Subcutaneous adipose tissue (tissue), 4 donors: ENCODE data around the gene GDPGP1. TPM values are rescaled to one million over a fixed set of nuclear protein-coding genes. Genes with fewer than 3 reads are reported as not detected.

Source experiments
- total RNA-seq, 4 donors: library from RNA; depleted of rRNA; stranded (reverse); fragments of >200 nt; gene quantifications; one replicate each; pipeline ENCODE4 v1.1.0, GENCODE V29; 2016
- TF ChIP-seq, protein P1 (sequence below): fragments of 450-650 bp; IDR thresholded peaks from one replicate; pipeline ENCODE4 v1.5.1; 2016; ENCODE audit warnings: low read depth, mild to moderate bottlenecking, control low read depth, antibody characterized with exemption, moderate library complexity

Gene GDPGP1
- total RNA-seq, 4 donors from 2014 or later: 2.6 to 5.9 (median 3.6) TPM

DNA sequence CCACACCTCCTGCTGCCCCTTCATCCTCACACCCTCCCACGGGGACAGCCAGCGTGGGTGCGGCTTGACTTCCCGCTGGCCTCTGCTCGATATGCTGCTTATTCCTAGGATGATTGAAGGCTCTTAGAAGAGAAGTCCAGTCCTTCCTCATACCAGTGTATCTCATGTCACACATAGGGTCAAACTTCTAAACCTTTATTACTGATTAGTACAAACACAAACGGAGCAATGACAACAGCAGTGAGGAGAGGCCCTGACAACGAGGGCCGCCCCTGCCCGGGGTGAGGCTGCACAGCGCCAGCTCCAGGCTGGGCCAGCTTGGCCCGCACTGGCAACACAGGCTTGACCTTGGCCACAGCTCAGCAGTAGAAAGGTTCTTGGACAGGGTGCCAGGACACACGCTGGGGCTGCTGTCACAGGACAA, 3.9 kb upstream of the GDPGP1 start:
- TF ChIP-seq, protein P1, sequence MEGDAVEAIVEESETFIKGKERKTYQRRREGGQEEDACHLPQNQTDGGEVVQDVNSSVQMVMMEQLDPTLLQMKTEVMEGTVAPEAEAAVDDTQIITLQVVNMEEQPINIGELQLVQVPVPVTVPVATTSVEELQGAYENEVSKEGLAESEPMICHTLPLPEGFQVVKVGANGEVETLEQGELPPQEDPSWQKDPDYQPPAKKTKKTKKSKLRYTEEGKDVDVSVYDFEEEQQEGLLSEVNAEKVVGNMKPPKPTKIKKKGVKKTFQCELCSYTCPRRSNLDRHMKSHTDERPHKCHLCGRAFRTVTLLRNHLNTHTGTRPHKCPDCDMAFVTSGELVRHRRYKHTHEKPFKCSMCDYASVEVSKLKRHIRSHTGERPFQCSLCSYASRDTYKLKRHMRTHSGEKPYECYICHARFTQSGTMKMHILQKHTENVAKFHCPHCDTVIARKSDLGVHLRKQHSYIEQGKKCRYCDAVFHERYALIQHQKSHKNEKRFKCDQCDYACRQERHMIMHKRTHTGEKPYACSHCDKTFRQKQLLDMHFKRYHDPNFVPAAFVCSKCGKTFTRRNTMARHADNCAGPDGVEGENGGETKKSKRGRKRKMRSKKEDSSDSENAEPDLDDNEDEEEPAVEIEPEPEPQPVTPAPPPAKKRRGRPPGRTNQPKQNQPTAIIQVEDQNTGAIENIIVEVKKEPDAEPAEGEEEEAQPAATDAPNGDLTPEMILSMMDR: no peak

DNA sequence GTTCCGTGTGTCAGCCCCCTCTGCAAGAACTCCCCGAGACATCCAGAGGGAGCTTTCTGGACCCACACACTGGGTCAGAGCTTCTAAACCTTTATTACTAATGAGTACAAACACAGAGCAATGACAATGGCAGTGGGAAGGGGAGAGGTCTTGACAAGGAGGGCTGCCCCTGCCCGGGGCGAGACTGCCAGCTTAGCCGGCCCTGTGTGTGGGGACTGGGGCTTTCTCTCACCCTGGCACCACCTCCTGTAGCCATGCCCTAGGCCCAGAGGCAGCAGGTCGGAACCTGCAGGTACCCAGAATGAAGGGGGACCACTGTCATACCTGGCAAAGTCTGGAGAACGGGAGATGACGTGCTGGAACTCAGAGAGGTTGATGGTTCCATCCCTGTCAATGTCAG, 3.4 kb upstream of the GDPGP1 start:
- TF ChIP-seq, protein P1: no peak

DNA sequence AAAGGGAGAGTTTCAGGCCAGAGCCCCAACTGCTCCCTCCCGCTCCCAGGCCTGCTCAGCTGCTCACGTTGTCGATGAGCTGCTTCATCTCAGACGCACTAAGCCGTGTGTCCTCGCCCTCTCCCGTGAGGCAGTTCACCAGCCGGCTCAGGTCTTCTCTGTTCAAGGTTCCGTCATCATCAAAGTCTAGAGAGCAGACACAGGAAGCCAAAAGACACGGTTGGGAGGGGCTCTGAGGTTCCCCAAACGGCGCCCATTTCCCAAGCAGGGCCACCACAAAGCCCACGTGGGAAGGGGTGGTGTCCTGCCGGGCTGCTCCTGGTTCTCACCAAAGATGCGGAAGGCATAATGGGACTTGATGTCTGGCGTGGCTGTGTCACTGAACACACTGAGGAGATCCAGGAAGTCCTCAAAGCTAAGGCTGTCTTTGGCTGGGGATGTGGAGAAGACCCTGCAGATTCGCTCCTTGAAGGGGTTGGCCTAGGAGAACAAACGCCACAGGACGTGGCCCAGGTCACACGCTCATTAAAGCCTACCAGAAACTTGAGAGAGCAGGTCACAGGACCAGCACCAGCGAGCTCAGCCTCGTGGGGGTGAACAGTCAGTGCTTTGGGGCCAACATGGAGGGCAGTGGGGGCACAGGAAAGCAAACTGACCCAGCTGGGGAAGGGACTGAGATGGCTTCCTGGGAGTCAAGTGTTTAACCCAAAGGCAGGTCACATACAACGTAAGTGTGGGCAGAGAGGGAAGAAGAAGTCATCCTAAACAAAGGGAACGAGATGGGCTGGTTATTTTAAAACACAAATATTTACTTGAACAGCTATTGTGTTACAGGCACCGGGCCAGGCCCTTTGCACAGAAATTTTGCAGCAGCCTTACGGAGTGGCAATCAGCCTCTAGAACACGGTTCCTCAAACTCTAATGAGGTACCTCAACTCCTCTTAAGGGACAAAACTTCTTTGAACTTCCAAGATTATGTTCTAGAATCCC, 2.7 kb upstream of the GDPGP1 start:
- TF ChIP-seq, protein P1: no peak

DNA sequence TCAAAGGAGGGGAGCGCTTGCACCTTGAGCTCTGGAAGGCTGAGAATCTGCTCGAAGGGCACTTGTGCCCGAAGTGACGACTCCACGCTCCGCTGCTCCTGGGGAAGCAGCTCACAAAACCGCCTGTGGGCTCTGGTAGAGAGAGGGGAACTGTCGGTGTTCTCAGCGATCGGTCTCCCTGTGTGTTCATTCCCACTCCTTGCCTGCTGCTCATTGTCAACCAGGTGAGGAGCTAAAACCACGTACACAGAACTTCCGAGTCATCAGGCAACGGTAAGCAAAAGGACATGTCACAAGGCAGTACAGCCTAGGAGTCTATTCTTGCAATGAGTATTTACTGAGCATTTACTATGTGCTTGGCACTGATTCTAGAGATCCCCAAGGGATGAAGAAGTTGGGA, 1.8 kb upstream of the GDPGP1 start:
- TF ChIP-seq, protein P1: no peak

DNA sequence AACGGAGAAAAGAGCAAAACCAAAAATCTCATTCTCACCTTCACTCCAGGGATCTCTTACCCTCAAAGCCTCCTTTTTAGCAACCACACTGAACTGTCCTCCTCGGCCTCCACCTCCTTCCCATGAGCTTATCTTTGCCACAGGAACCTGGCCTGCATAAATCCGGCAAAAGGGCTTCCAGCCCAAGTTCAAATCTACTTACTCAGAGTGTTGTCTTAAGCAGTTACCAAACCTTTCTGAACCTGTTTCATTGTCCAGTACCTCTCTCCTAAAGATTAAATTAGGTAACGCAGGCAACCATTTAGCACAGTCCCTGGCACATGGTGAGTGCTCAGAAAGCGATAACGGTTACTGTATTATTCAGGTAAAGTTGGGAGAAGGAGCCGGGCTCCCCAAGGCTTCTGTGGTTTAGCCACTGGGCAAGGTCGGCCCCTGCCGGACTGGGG, 1.0 kb upstream of the GDPGP1 start:
- TF ChIP-seq, protein P1: no peak

DNA sequence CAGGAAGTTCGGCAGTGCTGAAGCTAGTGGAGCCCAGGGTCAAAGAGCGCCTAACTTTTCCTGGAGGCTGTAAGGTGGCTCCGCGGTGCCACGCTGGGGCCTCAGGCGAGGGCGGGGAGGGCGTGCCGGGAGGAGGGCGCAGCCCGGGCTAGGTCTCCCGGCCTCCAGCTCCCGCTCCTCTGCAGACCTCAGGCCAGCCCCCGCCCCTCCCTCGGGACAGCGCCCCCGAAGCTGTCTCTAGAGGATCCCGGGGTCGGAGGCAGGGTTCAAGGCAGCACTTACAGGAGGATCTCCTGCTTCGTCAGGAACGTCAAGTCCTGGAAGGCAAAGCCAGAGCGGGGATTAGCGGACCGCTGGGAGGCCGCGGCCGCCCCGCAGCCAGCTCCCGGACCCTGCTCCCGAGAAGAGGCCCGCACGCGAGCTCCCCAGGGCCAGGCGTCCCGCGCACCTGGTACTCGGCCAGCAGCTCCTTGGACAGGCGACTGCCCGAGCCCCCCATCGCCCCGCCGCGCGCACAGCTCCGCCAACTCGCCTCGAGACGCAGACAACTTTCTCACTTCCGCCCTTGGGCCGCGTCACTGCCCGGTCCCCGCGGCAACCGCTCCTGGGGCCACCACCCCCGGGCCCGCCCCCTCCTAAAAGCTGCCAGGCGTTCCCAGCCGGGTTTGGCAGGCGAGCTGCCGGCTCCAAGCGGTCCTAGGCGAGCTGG, 468 bp upstream of the GDPGP1 start, which contains the start of gene CIB1:
CIB1 (minus strand) TSS at position 555 of the 709 bp plus-strand sequence; CDS start at position 499, 56 bp downstream.
- TF ChIP-seq, protein P1: no peak

DNA sequence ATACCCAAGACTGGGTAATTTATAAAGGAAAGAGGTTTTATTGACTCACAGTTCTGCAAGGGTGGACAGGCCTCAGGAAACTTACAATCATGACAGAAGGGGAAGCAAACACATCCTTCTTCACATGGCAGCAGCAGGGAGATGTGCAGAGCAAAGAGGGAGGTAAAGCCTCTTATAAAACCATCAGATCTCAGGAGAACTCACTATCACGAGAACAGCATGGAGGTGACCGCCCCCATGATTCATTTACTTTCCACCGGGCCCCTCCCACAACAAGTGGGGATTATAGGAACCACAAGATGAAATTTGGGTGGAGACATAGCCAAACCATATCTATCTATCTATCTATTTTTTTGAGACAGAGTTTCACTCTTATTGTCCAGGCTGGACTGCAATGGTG, 5.4 kb downstream of the GDPGP1 start:
- TF ChIP-seq, protein P1: no peak
